ENCODE data around the gene PDCD11. TPM values are rescaled to one million over a fixed set of nuclear protein-coding genes. Genes with fewer than 3 reads are reported as not detected.
"Not testable (repeated sequence)": the region's sequence is repeated elsewhere in the genome, so short reads cannot be mapped to it uniquely, and the experiment has no call there.

Gene PDCD11
- total and polyA plus RNA-seq, 9 donors, result 9.7 to 40.8 (median 24.5) TPM

DNA sequence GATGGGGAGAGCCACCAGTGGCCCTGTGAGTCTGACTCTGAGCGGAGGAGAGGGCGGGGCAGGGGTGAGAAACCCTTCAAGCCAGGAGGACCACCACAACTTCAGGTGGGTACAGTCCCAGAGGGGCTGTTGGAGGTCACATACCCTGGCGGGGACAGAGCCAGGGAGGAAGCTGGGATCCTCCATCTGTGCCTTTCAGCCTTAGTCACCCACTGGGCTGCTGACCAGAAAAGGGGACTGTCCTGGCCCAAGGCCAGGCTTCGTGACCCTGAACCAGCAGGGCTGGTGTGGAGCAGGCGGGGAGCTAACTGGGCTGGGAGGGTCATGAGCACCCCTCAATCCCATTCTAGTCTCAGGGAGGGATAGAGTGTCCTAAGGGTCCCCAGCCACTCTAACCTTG is 84.1 kb downstream of the PDCD11 start:
- H3K4me3 ChIP-seq, result no peak overlapping the region
- TF ChIP-seq, protein P1, sequence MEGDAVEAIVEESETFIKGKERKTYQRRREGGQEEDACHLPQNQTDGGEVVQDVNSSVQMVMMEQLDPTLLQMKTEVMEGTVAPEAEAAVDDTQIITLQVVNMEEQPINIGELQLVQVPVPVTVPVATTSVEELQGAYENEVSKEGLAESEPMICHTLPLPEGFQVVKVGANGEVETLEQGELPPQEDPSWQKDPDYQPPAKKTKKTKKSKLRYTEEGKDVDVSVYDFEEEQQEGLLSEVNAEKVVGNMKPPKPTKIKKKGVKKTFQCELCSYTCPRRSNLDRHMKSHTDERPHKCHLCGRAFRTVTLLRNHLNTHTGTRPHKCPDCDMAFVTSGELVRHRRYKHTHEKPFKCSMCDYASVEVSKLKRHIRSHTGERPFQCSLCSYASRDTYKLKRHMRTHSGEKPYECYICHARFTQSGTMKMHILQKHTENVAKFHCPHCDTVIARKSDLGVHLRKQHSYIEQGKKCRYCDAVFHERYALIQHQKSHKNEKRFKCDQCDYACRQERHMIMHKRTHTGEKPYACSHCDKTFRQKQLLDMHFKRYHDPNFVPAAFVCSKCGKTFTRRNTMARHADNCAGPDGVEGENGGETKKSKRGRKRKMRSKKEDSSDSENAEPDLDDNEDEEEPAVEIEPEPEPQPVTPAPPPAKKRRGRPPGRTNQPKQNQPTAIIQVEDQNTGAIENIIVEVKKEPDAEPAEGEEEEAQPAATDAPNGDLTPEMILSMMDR (IDR thresholded peaks at IDR 0.05), result no peak
- no peak for TF ChIP-seq POLR2A (IDR thresholded peaks at IDR 0.05)
- TF ChIP-seq EP300 (IDR thresholded peaks at IDR 0.05), result no peak
- H3K4me1 ChIP-seq (ENCODE audit: insufficient read depth), result peaks cover 1% of the 10 kb centered on the region
- no peaks in the 10 kb centered on the region for H3K36me3 ChIP-seq
- DNase-seq, result peak in 4 of 5 donors; percentile 40 to 65 (median 56)
- no peak overlapping the region for H3K27ac ChIP-seq
- intact Hi-C loops (cut with DNase I), result no loop called here
- WGBS, 3 donors, result 58 to 66% (median 63%) methylated on average over 5 of the region's 5 CpGs
- no peaks in the 10 kb centered on the region for H3K27me3 ChIP-seq
- H3K9me3 ChIP-seq, result no peaks in the 10 kb centered on the region

DNA sequence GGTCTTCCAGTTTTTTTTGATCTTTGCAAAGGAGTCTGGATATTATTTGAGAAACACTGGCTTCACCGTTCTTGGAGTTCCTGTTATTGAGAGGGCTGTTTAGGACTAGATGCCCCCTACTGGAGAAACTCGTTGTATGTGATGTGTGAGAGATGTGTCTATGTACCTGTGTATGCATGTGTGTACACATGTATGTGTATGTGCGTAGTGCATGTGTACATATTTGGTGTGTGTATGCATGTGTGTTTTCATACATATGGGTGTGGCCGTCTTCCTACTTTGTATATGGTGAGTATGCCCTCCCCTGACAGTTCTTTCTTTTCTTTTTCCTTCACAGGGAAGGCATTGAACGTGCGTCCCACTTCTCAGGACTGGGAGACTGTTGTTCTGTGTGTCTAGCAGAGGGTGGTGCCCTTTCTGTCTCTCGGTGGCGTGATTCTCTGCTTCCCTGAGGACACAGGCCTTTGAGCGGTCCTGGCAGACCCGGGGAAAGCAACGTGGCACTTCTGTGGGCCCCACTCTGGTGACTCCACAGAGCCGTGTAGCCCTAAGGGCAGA is 85.6 kb downstream of the PDCD11 start:
- no peak for DNase-seq
- Histone ChIP-seq H3K27me3 (no peaks in the 10 kb centered on the region), H3K4me3 (no peak overlapping the region), H3K4me1 (ENCODE audit: insufficient read depth) (peaks cover 1% of the 10 kb centered on the region), H3K27ac (no peak overlapping the region), H3K9me3 (no peaks in the 10 kb centered on the region), H3K36me3 (no peaks in the 10 kb centered on the region)
- TF ChIP-seq POLR2A (IDR thresholded peaks at IDR 0.05), result no peak
- TF ChIP-seq, protein P1 (IDR thresholded peaks at IDR 0.05), result peak in 2 of 3 donors; percentile 64 to 71
- no peak for TF ChIP-seq EP300 (IDR thresholded peaks at IDR 0.05)
- intact Hi-C loops (cut with DNase I), result no loop called here
- 55 to 62% (median 56%) methylated on average over 12 of the region's 12 CpGs for WGBS, 3 donors

DNA sequence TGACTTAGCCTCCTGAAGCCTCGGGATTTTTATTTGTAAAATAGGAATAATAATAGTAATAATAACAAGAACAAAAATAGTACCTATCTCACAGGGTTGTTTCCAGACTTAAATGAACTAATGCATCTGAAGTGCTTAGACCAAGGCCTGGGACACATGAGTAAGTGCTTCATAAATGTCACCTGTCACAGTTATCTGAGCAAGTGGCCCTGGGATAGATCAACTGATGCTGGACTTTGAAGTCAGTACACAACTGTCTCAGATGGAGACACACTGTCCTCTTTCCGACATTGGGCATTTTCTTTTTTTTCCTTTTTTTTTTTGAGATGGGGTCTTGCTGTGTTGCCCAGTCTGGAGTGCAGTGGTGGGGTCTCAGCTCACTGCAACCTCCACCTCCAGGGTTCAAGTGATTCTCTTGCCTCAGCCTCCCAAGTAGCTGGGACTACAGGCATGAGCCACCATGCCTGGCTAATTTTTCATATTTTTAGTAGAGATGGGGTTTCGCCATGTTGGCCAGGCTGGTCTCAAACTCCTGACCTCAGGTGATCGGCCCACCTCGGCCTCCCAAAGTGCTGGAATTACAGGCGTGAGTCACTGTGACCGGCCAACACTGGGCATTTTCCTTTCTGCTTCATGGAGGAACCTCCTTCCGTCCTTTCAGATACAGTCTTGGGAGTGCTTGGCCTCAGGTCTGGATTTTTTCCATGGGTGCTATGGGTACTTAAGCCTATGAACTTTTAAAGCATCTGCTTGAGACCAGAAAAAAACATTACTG is 90.4 kb downstream of the PDCD11 start:
- not testable (repeated sequence) for DNase-seq; H3K4me1 ChIP-seq (ENCODE audit: insufficient read depth); H3K4me3 ChIP-seq; H3K27ac ChIP-seq; H3K27me3 ChIP-seq; H3K9me3 ChIP-seq; H3K36me3 ChIP-seq
- WGBS, 3 donors, result 67 to 84% (median 82%) methylated on average over 8 of the region's 8 CpGs
- intact Hi-C loops (cut with DNase I), result loop anchor here in 1 of 4 donors (1.0 kb wide), 1 partner anchor 68 kb away; no protein-coding TSS in a partner anchor

DNA sequence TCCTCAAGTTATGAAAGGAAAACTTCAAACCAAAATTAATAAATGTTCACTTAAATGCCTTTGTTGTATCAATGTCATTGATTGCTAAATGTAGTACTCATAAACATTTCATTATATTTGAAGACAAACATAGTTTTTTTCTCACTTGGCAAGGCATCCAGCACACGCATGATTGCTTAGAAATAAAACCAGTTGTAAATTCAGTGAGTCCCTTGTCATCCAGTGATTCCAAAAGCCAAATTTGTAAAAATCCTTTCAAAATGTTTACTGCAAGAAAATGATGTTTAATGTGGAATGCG is 90.9 kb downstream of the PDCD11 start:
- Histone ChIP-seq H3K4me3 (no peak overlapping the region), H3K27me3 (no peaks in the 10 kb centered on the region), H3K27ac (no peak overlapping the region), H3K9me3 (no peaks in the 10 kb centered on the region), H3K36me3 (no peaks in the 10 kb centered on the region), H3K4me1 (ENCODE audit: insufficient read depth) (peaks cover 7% of the 10 kb centered on the region)
- TF ChIP-seq POLR2A (IDR thresholded peaks at IDR 0.05), result no peak
- TF ChIP-seq, protein P1 (IDR thresholded peaks at IDR 0.05), result no peak
- TF ChIP-seq EP300 (IDR thresholded peaks at IDR 0.05), result no peak
- no peak for DNase-seq
- intact Hi-C loops (cut with DNase I), result no loop called here
- WGBS, 3 donors, result 69 to 88% (median 85%) methylated on average over 2 of the region's 2 CpGs

DNA sequence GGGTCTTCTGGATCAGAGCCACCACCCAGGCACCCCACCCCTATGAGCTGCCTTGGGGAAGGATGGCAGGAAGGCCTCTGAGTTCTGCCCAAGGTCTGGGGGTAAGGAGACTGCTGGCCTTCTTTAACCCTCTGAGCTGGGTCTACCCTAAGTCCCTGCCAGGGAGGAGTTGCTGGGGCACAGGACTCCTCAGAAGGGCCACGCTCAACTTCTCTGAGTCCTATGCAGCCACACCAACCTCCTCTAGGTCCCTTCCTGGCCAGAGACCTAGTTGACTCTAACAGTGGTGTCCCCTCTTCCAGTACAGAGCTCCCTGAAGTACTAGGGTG is 94.5 kb downstream of the PDCD11 start:
- WGBS, 3 donors, result 98 to 100% (median 100%) methylated on average over 1 of the region's 1 CpG
- H3K4me3 ChIP-seq, result no peak overlapping the region
- no peaks in the 10 kb centered on the region for H3K27me3 ChIP-seq
- H3K27ac ChIP-seq, result no peak overlapping the region
- no peaks in the 10 kb centered on the region for H3K36me3 ChIP-seq
- no peaks in the 10 kb centered on the region for H3K9me3 ChIP-seq
- no peak for DNase-seq
- H3K4me1 ChIP-seq (ENCODE audit: insufficient read depth), result peaks cover 14% of the 10 kb centered on the region
- TF ChIP-seq, protein P1 (IDR thresholded peaks at IDR 0.05), result no peak
- TF ChIP-seq POLR2A (IDR thresholded peaks at IDR 0.05) (no peak), EP300 (IDR thresholded peaks at IDR 0.05) (no peak)
- intact Hi-C loops (cut with DNase I), result loop anchor here in 1 of 4 donors (10.0 kb wide), 1 partner anchor 194 kb away; no protein-coding TSS in a partner anchor

Measured in ovary (tissue), 9 donors.